HG02970 (cell line): Measurements from ENCODE around the gene STON2.
"Not testable (repeated sequence)": the region's sequence is repeated elsewhere in the genome, so short reads cannot be mapped to it uniquely, and the experiment has no call there.

Source experiments
- ATAC-seq: cut with Tn5 transposase; IDR thresholded peaks from one replicate; pipeline ENCODE4 v1.9.1; 2021; ENCODE audit warnings: mild to moderate bottlenecking, moderate library complexity, moderate number of reproducible peaks; ENCODE audit not compliant: unreplicated experiment, low FRiP score

STON2 gene

GRCh38 chr14:81273521-81273920 is 126.6 kb downstream of the STON2 start:
- ATAC-seq = no peak

- ATAC-seq = no peak
Observed at GRCh38 chr14:81272317-81272716, 127.8 kb downstream of the STON2 start.

GRCh38 chr14:81269979-81270375 is 130.1 kb downstream of the STON2 start:
- no peak for ATAC-seq

GRCh38 chr14:81269100-81269978 is 130.8 kb downstream of the STON2 start:
- ATAC-seq = peak; percentile 54

- no peak for ATAC-seq
Observed at GRCh38 chr14:81268016-81268416, 132.1 kb downstream of the STON2 start.

- no peak for ATAC-seq
Observed at GRCh38 chr14:81265636-81266169, 134.4 kb downstream of the STON2 start.

GRCh38 chr14:81264671-81265070 is 135.5 kb downstream of the STON2 start:
- ATAC-seq = no peak

GRCh38 chr14:81263777-81264410 is 136.2 kb downstream of the STON2 start:
- no peak for ATAC-seq

- ATAC-seq = no peak
Observed at GRCh38 chr14:81261176-81261575, 138.9 kb downstream of the STON2 start.

GRCh38 chr14:81260732-81261131 is 139.4 kb downstream of the STON2 start:
- ATAC-seq = no peak

GRCh38 chr14:81256289-81256960 is 143.7 kb downstream of the STON2 start:
- no peak for ATAC-seq

GRCh38 chr14:81252278-81252677 is 147.8 kb downstream of the STON2 start:
- ATAC-seq = no peak

- ATAC-seq = no peak
Observed at GRCh38 chr14:81247271-81247766, 152.8 kb downstream of the STON2 start.

GRCh38 chr14:81246461-81247270 is 153.5 kb downstream of the STON2 start:
- no peak for ATAC-seq

GRCh38 chr14:81245771-81246170 is 154.4 kb downstream of the STON2 start:
- ATAC-seq = no peak

- ATAC-seq = not testable (repeated sequence)
Observed at GRCh38 chr14:81244431-81244830, 155.7 kb downstream of the STON2 start.

GRCh38 chr14:81243499-81243898 is 156.6 kb downstream of the STON2 start:
- no peak for ATAC-seq

- not testable (repeated sequence) for ATAC-seq
Observed at GRCh38 chr14:81236849-81237248, 163.3 kb downstream of the STON2 start.

- ATAC-seq = no peak
Observed at GRCh38 chr14:81236138-81236537, 164.0 kb downstream of the STON2 start.

- ATAC-seq = no peak
Observed at GRCh38 chr14:81235096-81235495, 165.0 kb downstream of the STON2 start.
